Keratinocyte (primary cell): ENCODE data around the gene EPYC. TPM values are rescaled to one million over a fixed set of nuclear protein-coding genes. Genes with fewer than 3 reads are reported as not detected.
A peak's percentile ranks its signal among the peaks of the same experiment; 100 is the strongest.

Source experiments
- DNase-seq: peaks from one replicate; pipeline ENCODE4 v3.0.0-alpha.2; 2011; ENCODE audit warnings: low read depth, missing footprints, low spot score
- FAIRE-seq: peaks from 2 replicates; lab custom pipeline; 2011; peaks lifted over from hg19 to GRCh38; lab: Jason Lieb, UNC
- H2AFZ ChIP-seq: 2 replicates; pipeline ENCODE4 v1.6.0; 2012; ENCODE audit warnings: low read length, control low read depth, inconsistent platforms; ENCODE audit not compliant: control insufficient read depth
- H3K27ac ChIP-seq: 2 replicates; pipeline ENCODE4 v1.5.1; 2011; ENCODE audit warnings: low read length; ENCODE audit not compliant: control insufficient read depth, insufficient read depth
- H3K27me3 ChIP-seq: 3 replicates; pipeline ENCODE4 v1.6.0; 2011; ENCODE audit warnings: low read length; ENCODE audit not compliant: control insufficient read depth, insufficient read depth; ENCODE audit errors: extremely low read depth
- H3K36me3 ChIP-seq, 2 experiments: 2 replicates in 1 of 2; 3 replicates in 1 of 2; pipeline ENCODE4 v1.5.1; 2011; ENCODE audit warnings: low read length in 2 of 2, mild to moderate bottlenecking in 1 of 2; ENCODE audit not compliant: control insufficient read depth in 2 of 2, insufficient read depth in 2 of 2; ENCODE audit errors: extremely low read depth in 1 of 2
- H3K4me1 ChIP-seq: 3 replicates; pipeline ENCODE4 v1.5.1; 2011; ENCODE audit warnings: low read length; ENCODE audit not compliant: control insufficient read depth, insufficient read depth; ENCODE audit errors: extremely low read depth
- H3K4me2 ChIP-seq: 3 replicates; pipeline ENCODE4 v1.6.0; 2011; ENCODE audit warnings: low read depth, low read length; ENCODE audit not compliant: control insufficient read depth, insufficient read depth; ENCODE audit errors: extremely low read depth
- H3K4me3 ChIP-seq, 3 experiments: fragments of 200-600 bp in 1 of 3; sonication (generic) in 1 of 3; 2 replicates in 2 of 3; 3 replicates in 1 of 3; pipeline ENCODE4 v1.5.1; 2011 to 2016; ENCODE audit warnings: low read length in 3 of 3, mild to moderate bottlenecking in 3 of 3, control low read depth in 2 of 3, inconsistent platforms in 1 of 3, low read depth in 1 of 3, mixed read lengths in 1 of 3, mixed run types in 1 of 3, moderate library complexity in 1 of 3; ENCODE audit not compliant: control insufficient read depth in 2 of 3, insufficient read depth in 2 of 3; ENCODE audit errors: extremely low read depth in 1 of 3
- H3K79me2 ChIP-seq: 2 replicates; pipeline ENCODE4 v1.6.0; 2012; ENCODE audit warnings: low read length; ENCODE audit not compliant: control insufficient read depth, insufficient read depth
- H3K9ac ChIP-seq: 3 replicates; pipeline ENCODE4 v1.6.0; 2011; ENCODE audit warnings: low read length; ENCODE audit not compliant: control insufficient read depth, insufficient read depth; ENCODE audit errors: extremely low read depth
- H3K9me1 ChIP-seq: 3 replicates; pipeline ENCODE4 v1.6.0; 2011; ENCODE audit warnings: low read length; ENCODE audit not compliant: control insufficient read depth, insufficient read depth; ENCODE audit errors: extremely low read depth
- H3K9me3 ChIP-seq: 2 replicates; pipeline ENCODE4 v1.5.1; 2012; ENCODE audit warnings: low read depth, low read length; ENCODE audit not compliant: control insufficient read depth
- H4K20me1 ChIP-seq: 3 replicates; pipeline ENCODE4 v1.6.0; 2011; ENCODE audit warnings: low read length; ENCODE audit not compliant: control insufficient read depth, insufficient read depth; ENCODE audit errors: extremely low read depth
- EZH2 ChIP-seq: IDR thresholded peaks from one replicate; pipeline ENCODE4 v1.6.1; 2012; ENCODE audit warnings: inconsistent platforms, mild to moderate bottlenecking, low read length, moderate library complexity
- dilution Hi-C: fragments of 300-500 bp; cut with MboI; formaldehyde crosslinking; loops from one replicate; pipeline ENCODE4 v1.7.0; 2020; ENCODE audit warnings: low sequenced_read_pairs; ENCODE audit not compliant: extremely low pct_ligation_motif_present
- polyA plus RNA-seq, 5 experiments: library from polyadenylated mRNA; depleted of rRNA in 3 of 5; stranded (reverse) in 3 of 5; stranded (forward) in 1 of 5; unstranded in 1 of 5; fragments of >200 nt; gene quantifications; 1 replicate in 1 of 5; 2 replicates in 3 of 5; 3 replicates in 1 of 5; pipeline versions ENCODE4 v1.2.1 to v1.2.3, GENCODE V29; 2011 to 2012; ENCODE audit warnings: missing spikeins in 2 of 5, low read depth in 1 of 5, low replicate concordance in 1 of 5
- TF ChIP-seq, protein P1 (sequence below), 3 experiments: IDR thresholded peaks in 1 of 3; conservative IDR thresholded peaks in 1 of 3; optimal IDR thresholded peaks in 1 of 3; 2 replicates in 2 of 3; 3 replicates in 1 of 3; pipeline versions ENCODE3 to v1.5.1; 2011; ENCODE audit warnings: low read length in 3 of 3, mild to moderate bottlenecking in 3 of 3, moderate library complexity in 2 of 3, control low read depth in 1 of 3, inconsistent platforms in 1 of 3; ENCODE audit not compliant: insufficient read depth in 2 of 3; ENCODE audit errors: extremely low read depth in 1 of 3

EPYC gene
- polyA plus RNA-seq, 1 donor (not counting 4 experiments of a cell fraction or from before 2014, with no cell fraction given): not detected

GRCh38 chr12:90936230-90937005, 68.4 kb downstream of the EPYC start:
- no peak overlapping the region for H3K9ac ChIP-seq
- FAIRE-seq (peak; percentile 41), DNase-seq (no peak)
- H2AFZ ChIP-seq: peak overlapping the region; percentile 67
- no peaks in the 10 kb centered on the region for H3K79me2 ChIP-seq
- H3K4me1 ChIP-seq: peaks cover 17% of the 10 kb centered on the region
- no peaks in the 10 kb centered on the region for H3K27me3 ChIP-seq
- H3K4me2 ChIP-seq: no peak overlapping the region
- H3K9me1 ChIP-seq: no peaks in the 10 kb centered on the region
- H3K4me3 ChIP-seq: no peak overlapping the region
- H3K36me3 ChIP-seq: no peaks in the 10 kb centered on the region
- no peaks in the 10 kb centered on the region for H3K9me3 ChIP-seq
- no peak for TF ChIP-seq EZH2
- TF ChIP-seq, protein P1, sequence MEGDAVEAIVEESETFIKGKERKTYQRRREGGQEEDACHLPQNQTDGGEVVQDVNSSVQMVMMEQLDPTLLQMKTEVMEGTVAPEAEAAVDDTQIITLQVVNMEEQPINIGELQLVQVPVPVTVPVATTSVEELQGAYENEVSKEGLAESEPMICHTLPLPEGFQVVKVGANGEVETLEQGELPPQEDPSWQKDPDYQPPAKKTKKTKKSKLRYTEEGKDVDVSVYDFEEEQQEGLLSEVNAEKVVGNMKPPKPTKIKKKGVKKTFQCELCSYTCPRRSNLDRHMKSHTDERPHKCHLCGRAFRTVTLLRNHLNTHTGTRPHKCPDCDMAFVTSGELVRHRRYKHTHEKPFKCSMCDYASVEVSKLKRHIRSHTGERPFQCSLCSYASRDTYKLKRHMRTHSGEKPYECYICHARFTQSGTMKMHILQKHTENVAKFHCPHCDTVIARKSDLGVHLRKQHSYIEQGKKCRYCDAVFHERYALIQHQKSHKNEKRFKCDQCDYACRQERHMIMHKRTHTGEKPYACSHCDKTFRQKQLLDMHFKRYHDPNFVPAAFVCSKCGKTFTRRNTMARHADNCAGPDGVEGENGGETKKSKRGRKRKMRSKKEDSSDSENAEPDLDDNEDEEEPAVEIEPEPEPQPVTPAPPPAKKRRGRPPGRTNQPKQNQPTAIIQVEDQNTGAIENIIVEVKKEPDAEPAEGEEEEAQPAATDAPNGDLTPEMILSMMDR (optimal IDR thresholded peaks at IDR 0.05 in 1 of 3, IDR thresholded peaks at IDR 0.05 in 1 of 3, conservative IDR thresholded peaks at IDR 0.05 in 1 of 3; ENCODE audit: extremely low read depth in 1 of 3, insufficient read depth in 2 of 3, low read length in 3 of 3): no peak
- H3K27ac ChIP-seq: no peak overlapping the region
- H4K20me1 ChIP-seq: no peaks in the 10 kb centered on the region
- dilution Hi-C loops: no loop called here

DNA sequence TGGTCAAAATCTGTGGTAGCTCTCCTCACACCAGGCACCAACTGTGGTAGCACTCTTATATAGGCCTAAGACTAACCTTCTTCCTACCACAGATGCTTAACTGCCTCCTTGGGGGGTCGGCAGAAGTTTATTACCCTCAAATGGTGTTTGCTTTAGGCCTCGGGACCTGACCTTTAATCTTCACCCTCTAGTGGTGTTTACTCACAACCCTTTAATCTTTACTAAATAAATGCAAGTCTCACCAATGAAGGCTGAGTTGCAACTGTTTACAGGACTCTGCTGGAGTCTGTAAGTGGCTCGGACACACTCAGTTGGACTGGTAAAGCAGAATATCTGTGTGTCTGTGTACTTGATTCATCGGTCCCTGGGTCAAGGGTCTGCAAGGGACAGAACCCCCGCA, 79.2 kb downstream of the EPYC start:
- no peaks in the 10 kb centered on the region for H3K27me3 ChIP-seq
- H3K9me3 ChIP-seq: no peaks in the 10 kb centered on the region
- DNase-seq (no peak), FAIRE-seq (no peak)
- no peak overlapping the region for H3K27ac ChIP-seq
- no peaks in the 10 kb centered on the region for H3K36me3 ChIP-seq
- H3K9ac ChIP-seq: no peak overlapping the region
- TF ChIP-seq, protein P1 (optimal IDR thresholded peaks at IDR 0.05 in 1 of 3, IDR thresholded peaks at IDR 0.05 in 1 of 3, conservative IDR thresholded peaks at IDR 0.05 in 1 of 3; ENCODE audit: extremely low read depth in 1 of 3, insufficient read depth in 2 of 3, low read length in 3 of 3): no peak
- no peak for TF ChIP-seq EZH2
- no peak overlapping the region for H2AFZ ChIP-seq
- no peak overlapping the region for H3K4me3 ChIP-seq
- H3K4me2 ChIP-seq: no peak overlapping the region
- H3K9me1 ChIP-seq: no peaks in the 10 kb centered on the region
- no peaks in the 10 kb centered on the region for H4K20me1 ChIP-seq
- dilution Hi-C loops: no loop called here
- peaks cover 5% of the 10 kb centered on the region for H3K4me1 ChIP-seq
- H3K79me2 ChIP-seq: no peaks in the 10 kb centered on the region
